ENCODE data around the gene PBX3.

DNA sequence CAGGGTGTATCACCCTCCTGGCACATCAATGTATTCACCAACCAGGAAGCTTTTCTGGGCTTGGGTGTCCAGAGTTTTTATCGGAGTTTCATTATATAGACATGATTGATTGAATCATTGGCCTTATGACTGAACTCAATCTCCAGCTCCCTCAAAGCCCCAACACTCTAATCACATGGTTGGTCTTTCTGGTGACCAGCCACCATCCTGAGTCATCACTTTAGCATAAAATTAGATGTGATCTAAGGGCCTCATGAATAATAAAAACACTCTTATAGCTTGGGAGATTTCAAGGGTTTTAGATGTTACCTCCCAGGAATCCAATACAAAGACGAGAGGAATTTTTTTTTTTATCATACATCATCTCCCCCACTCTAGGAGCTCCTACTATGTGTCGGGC lies 7.7 kb upstream of the PBX3 start:
- TF ChIP-seq, protein P1, sequence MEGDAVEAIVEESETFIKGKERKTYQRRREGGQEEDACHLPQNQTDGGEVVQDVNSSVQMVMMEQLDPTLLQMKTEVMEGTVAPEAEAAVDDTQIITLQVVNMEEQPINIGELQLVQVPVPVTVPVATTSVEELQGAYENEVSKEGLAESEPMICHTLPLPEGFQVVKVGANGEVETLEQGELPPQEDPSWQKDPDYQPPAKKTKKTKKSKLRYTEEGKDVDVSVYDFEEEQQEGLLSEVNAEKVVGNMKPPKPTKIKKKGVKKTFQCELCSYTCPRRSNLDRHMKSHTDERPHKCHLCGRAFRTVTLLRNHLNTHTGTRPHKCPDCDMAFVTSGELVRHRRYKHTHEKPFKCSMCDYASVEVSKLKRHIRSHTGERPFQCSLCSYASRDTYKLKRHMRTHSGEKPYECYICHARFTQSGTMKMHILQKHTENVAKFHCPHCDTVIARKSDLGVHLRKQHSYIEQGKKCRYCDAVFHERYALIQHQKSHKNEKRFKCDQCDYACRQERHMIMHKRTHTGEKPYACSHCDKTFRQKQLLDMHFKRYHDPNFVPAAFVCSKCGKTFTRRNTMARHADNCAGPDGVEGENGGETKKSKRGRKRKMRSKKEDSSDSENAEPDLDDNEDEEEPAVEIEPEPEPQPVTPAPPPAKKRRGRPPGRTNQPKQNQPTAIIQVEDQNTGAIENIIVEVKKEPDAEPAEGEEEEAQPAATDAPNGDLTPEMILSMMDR (IDR thresholded peaks at IDR 0.05 in 8 of 11, conservative IDR thresholded peaks at IDR 0.05 in 3 of 11) = no peak
- TF ChIP-seq POLR2A (IDR thresholded peaks at IDR 0.05) (no peak), POLR2AphosphoS5 (IDR thresholded peaks at IDR 0.05) (no peak)
